GM21528 (cell line): ENCODE results near the gene DGKI.

Experiments used
- ATAC-seq: cut with Tn5 transposase; IDR thresholded peaks from one replicate; pipeline ENCODE4 v1.9.1; 2021; ENCODE audit warnings: mild to moderate bottlenecking, moderate library complexity; ENCODE audit not compliant: unreplicated experiment, low FRiP score

DGKI gene

GRCh38 chr7:137846827-137847567 lies at the start of gene DGKI:
TSS of gene DGKI (minus strand) at chr7:137846974.
- ATAC-seq = peak; percentile 42

DNA sequence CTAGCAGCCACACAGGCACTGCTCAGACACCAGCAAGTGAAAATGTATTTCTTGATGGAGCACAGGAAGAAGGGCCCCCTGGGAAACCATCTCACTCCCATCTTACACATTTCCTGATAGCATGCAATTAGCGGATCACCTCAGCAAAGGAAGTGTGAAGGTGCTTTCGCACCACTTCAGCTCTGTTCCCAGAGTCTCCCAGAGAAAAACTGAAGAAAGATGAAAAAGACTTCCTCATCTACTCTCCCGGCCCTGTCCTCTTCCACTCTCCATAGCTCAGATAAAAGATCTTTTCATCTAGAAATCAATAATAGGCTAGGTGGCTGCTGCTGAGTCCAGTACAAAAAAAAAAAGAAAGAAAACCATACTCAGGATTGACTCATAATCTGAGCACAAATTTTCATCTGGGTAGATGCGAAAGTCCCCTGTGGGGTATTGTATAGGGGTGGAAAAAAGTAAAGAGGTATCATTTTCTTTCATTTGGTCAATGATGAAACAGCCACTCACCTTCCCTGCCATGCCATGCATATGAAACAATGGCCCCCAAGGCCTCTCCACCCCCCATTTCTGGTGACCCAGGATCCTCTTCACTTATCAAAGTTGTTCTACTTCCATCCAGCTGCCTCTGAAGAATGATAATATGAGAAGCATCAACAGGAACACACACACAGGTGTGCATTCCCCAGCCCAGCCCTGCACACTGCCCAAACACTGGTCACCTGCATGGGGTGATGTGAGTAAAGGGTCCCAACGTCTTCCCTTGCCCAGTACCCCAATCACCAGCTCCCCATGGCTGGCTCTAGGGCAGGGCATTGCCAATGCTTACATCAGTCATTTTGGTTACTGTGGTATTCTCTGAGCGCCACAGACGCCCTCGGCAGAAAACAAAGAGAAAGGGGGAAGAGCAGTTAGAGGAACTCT lies 48.8 kb upstream of the DGKI start:
- ATAC-seq = peak; percentile 75

GRCh38 chr7:137893143-137893742 lies 46.5 kb upstream of the DGKI start:
- no peak for ATAC-seq

DNA sequence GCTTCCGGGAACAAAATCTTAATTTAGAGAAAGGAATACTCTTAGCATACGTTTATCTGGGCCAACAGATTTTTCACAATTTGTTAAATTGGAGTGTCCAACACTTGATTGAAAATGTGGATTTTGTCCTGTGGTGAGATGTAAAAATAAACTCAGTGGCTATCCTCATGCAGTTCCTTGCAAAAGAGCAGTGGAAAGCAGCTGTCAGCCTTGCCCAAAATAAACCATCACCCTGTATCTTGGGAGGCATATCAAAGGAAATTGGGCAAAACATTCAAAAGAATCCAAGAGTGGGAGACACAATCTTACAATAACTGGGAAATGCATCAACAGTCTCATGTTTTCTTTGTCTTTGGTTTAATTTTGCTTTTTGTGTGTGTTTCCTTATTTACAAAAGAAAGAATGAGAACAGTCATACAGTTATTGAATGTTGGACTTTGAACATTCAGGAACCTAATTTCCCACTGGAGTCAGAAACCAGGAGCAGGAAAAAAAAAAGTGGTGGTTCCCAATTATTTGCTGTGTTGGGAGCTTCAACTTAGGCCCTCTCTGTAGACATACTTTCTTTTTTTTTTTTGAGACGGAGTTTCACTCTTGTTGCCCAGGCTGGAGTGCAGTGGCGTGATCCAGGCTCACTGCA lies 44.4 kb upstream of the DGKI start:
- no peak for ATAC-seq

DNA sequence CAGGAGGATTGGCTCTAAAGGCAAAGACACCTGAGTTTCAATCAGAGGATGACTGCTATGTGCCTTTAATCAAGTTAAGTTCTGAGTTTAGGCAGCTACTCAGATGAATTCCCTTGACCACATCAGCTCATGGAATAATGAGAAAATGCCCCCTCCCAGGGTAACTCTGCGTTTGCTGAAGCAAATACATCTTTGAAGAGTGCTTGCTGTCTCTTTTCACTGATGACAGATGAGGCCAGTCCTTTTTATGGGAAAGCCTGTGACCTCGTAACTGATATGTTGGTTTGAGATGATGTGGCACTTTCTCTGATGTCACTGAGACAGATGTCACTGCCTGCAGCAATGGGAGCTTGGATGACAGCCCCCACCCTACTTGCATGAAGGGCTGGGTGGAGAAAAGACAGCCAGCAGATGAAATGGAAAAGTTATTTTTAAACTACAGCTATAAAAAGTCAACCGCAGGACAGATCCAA lies 43.7 kb upstream of the DGKI start:
- ATAC-seq = no peak

DNA sequence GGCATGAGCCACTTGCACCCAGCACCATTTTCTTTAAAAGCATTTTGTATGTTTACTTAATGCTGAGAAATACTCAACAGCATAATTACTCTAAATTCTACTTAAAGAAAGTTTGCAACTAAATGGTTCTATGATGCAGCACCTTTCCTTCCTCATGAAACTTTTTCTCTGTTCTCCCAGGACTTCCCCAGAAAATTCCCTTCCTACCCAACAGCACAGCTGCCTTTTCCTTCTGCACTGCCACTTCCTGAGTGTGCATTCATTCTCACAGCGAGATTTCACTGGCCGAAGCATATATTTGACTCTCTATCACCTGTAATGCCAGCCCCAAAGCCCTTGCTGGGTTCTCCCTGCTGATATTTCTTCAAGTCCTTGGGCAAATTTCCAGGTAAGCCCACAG lies 41.5 kb upstream of the DGKI start:
- no peak for ATAC-seq

DNA sequence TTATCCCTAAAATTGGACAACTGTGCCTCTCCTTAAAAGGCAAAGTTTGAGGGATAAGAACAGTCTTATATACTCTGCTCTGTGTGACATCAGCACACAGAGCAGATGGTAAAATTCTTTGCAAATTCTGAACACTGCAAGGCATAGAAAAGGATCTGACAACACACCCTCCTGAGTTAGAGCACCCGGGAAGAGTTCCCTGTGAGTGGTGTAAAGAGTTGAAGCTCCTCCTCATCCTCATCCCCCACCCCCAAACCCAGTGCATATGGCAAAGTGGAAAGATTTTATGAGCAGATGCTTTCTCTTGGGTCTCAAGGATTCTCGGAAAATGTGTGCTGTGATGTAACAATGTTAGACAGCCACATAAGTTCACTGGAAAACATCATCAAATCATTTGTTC lies 40.0 kb upstream of the DGKI start:
- ATAC-seq = no peak

- ATAC-seq = no peak
Measured at GRCh38 chr7:137886281-137886680, 39.5 kb upstream of the DGKI start.

DNA sequence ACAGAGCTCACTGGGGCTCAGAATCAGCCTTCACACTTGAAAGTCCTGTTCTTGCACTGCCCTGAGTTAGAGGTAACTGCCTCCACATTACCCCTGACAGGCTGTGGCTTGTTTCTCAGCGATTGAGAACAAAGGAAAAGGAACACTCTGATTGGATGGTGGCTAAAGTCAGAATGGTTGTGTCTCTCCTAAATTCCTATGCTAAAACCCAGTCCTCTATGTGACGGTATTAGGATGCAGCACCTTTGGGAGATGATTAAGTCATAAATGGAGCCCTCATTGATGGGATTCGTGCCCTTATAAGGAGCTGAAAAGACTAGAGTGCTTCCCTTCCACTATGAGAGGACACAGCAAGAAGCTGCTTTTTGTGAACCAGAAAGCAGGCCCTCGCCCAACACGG lies 38.9 kb upstream of the DGKI start:
- ATAC-seq = no peak

DNA sequence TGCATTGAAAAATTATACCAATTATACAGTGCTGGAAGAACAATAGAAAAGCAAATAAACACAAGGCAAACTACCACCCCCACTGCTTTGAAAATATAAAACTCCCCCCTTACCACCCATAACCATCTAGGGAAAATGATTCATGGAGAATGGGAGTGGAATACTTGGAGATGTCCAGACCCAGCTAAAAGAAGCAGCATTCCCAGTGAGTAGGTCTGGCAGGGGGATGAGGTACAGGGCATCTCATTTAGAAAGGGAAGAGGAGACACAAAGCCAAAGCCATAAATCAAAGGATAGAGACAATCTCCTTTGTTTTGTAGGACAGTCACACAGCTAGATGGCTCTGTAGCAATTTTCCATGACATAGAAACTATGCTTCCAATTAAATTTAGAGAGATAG lies 36.0 kb upstream of the DGKI start:
- ATAC-seq = no peak

GRCh38 chr7:137882261-137882668 lies 35.5 kb upstream of the DGKI start:
- peak; percentile 87 for ATAC-seq

DNA sequence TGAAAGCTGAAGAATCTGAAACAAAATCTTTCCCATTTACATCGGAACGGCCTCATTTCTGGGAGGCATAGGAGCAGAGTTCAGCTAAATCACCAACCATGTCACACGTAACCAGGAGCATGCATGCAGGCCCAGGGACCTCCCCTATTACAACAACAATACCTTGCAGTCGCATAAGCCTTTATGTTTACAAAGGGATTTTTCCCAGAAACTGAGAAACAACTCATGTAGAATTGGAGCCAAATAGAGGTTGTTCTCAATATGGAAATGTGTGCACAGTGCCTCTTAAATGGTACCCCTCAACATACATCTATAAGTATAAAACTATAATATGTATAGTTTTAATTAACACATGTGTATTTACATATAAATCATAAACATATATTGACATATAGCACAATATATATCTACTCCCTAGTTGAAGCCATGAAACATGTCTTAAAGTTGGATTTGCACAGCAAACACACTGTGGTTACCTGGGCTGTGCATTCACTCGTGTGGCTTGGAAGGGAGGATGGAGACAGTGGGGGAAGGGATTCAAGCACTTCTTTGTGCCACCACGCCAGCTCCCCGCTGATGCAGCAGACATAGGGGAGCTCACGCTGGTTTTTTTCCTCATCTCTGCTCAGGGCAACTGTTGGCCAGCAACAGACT lies 35.0 kb upstream of the DGKI start:
- no peak for ATAC-seq

- ATAC-seq = no peak
Measured at GRCh38 chr7:137880432-137880831, 33.7 kb upstream of the DGKI start.

GRCh38 chr7:137879357-137880158 lies 32.8 kb upstream of the DGKI start:
- ATAC-seq = no peak

- ATAC-seq = no peak
Measured at GRCh38 chr7:137878333-137878961, 31.7 kb upstream of the DGKI start.

DNA sequence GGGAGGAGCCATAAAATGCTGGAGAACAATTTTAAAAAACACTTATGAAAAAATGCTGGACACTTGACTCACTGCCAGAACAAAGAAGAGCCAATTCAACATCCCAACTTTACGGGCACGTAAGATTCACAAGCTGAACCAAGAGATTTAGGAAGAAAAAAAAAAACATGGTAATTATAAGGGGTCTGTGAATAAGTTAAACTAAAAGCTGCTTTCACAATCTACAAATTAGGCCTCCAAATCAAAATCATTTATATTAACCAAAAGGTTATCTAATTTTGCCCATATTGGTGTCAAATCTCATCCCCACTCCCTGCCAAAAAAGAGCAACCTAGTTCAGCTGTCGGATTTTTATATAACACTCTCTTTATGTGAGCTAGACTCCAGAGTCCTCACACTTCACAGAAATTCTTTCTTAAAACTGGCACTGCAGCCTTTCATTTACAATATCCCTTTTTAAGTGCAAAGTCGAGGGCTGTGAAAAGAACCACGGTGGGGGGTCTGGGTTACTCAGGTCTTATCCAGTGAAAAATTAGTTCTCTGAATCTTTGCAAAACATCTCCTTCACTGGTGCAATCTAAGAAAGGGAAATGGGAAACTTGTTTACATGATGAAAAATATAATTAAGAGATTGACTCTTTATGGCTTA lies 30.4 kb upstream of the DGKI start:
- no peak for ATAC-seq

DNA sequence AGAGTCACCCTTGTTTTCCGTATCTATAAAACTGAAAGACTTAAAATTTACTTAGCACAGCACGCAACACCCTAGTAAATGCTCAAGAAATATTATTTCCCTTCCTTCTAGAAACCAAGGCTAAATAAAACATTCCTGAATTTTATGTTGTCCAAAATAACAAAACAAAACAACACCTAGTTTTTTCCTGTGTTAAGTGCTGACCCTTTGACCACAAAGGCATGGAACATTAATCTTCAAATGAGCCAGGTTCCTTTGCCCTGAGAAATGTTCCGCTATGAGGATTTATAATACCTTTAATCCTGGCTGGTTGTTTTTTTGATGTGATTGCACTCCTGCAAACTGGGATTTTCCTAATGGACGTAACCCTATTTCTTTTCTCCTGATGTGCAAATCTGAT lies 29.0 kb upstream of the DGKI start:
- ATAC-seq = no peak

- no peak for ATAC-seq
Measured at GRCh38 chr7:137873979-137874777, 27.4 kb upstream of the DGKI start.
